Limb (tissue), 2 donors: ENCODE results near the gene CADPS.
A peak's percentile ranks its signal among the peaks of the same experiment; 100 is the strongest.

Experiments
- DNase-seq, 2 donors: peaks; one replicate each; pipeline ENCODE4 v3.0.0-alpha.2; 2016; ENCODE audit errors: extremely low spot score in 2 of 2

CADPS gene

DNA sequence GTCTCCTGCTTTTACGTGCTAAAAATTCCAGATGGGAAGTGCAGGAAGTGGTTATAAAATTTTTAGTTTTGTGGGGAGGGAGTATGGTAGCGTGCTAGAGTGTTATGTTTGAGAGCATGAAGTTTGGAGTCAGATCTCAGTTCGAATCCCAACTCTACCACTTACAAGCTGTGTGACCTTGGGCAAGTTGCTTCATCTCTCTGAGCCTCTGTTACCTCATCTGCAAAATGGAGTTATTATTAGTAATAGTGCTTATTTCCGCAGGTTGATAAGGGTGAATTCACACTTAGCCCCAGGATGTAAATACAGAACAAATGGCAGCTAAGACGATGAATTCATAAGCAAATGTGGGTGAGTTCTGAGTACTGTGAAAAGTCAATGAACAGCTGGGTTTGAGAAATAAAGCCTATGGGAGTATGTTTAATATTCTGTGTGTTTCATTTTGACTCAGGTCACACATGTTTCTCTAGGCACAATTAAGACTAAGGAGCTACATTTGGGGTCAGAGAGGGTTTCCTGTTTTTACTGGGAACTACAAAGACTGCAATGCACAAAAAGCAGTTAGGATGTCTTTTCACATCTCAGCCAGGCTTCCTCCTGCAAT, 428.8 kb downstream of the CADPS start:
- DNase-seq, result no peak

DNA sequence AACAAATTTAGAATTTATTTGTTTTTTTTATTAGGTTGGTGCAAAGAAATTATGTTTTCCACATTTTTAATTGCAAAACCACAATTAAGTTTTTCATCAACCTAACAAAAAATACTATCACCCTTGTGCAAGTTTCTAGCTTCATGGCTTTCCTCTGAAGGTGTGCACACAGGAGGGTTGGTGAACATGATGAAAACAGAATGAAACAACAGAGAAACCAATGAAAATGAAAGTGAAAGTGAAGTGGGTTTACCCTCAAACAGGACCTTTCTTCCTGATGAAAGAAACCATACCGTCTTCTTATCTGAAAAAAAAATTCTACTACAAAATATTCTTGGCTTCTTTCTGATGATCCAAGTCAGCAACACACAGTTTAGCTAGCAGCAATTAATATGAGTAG, 429.9 kb downstream of the CADPS start:
- DNase-seq, result no peak

DNA sequence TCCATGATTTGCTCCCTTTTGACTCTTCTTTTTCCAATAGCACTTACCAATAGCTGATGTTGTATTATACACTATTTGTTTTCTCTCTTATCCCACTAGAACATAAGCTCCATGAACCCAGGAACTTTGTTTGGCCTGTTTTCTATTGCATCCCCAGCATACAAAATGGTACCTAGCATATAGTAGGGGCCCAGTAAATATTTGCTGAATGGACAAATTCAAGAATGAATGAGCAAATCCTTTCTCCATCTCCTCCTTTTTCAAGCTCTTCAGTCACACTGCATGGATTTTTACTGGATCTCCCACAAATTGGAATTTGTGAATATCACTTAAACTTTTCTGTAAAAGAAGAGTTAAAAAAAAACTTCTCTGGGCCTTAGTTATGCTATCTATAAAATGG, 435.2 kb downstream of the CADPS start:
- no peak for DNase-seq

DNA sequence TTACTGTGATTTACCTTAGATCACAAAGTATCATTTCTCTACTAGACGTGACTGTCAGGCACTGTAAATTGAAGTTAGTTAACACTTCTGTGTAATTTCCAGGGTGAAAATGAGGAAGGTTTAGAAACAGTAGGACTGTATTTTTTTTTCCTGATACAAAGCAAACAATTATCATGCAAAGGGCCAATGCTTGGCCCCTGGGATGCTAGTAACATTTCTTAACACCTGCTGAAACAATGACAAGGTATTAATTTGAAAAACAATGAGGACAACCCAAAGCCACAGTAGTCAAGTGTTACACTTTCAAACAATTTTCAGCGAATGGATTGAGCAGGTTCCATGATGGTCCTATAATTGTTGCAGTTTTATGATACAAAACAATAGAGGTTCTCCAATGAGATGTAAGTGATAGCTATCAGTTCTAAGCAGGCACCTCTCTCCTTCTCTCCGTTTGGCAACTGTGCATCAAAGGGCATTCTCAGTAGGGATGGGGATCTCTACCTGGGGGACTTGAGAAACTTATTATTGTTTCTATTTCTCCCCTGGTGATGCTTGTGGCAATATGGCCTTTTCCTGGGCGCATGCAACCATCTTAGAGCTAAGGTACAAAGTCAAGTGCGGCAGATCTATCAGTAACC, 435.9 kb downstream of the CADPS start:
- DNase-seq, result no peak

DNA sequence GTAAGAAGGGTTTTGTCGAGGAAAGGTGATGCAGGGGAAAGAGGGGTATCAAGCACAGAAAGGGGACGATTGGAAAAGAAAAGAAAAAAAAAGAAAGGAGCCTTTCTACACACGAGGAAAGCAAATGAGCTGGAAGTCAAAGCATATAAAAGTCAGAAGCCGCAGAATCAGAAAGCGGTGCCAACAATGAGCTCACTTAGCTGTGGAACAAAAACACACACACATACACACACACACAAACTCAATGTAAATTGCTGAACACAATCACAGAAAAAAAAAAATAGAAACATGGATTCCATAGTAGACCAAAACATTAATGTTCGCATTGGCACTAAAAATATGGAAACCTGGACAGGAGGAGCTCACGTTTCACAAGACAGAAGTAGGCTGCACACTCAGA, 438.4 kb downstream of the CADPS start:
- no peak for DNase-seq

DNA sequence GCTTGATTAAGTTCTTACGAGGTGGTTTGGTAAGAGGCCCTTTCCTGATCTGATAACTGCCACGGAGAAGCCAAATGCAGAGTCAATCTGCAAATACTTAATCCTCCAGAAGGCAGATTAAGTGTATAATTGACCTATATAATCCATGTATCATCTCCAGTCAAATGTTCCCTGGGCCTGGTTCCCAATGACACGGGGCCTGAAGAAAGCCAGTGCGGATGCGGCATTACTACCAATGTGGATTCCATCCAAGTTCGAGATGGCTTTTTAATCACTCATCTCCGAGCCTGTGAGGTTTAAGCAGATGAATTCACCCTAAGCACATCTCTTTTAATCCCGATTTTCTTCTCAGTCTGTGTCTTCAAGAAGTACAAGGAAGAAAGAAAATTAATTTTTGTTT, 441.8 kb downstream of the CADPS start:
- no peak for DNase-seq

DNA sequence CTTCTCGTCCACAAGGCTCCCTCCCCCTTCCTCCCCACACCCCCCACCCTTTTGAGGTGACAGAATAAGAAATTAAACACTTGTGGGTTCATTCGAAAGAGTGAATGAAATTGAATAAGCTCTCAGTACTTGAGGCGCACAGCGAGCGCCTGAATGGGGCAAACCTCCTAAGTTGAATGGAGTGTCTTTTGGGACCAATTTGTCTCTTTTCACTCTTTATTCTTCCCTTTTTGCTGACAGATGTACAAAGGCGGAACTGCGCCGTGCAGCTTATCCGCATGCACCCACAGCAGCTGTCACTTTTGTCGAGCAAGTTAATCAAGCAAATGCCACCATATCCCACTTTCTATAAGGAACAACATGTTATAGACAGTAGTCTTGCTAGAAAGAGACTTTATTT, 454.0 kb downstream of the CADPS start:
- DNase-seq, result no peak

DNA sequence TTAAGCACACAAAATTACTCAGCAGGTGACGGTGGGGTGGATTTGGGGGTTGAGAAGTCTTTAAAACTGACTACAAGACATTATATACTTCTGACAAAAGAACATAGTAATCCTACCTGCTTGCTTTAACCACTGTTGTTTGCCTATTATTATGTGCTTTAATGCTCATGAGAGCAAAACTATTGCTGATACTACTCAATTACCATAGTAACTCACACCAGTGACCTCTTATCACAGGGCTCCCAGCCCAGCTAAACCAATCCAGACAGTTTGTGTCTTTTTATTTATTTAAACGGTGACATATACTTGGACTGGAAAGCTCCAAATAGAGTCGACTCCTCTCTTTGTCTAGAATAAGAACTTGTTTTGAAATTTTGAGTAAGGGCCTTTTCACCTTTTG, 459.1 kb downstream of the CADPS start:
- DNase-seq, result no peak

DNA sequence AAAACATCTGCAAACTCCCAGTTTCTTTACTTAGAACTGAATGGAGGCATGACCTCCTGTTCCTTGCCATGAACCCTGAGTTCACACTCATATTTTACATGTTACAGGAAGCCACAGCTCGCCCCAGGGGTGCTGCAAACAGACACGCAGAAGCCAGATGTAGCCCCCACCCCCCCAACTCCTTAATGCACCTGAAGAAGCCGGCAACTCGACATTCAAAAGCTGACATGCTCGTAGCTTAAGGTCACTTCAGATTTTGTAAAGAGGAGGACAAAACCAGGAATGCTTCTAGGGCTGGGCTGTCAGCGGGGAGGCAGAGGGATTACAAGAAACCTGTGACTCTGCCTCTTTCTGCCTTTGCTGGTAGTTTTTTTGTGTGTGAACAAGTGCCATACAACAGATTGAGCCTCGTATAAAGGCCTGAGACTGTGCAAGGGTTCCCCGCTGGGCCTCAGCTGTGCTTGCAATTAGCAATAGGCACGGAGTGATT, 459.9 kb downstream of the CADPS start:
- peak in 1 of 2 donors; percentile 46 for DNase-seq

DNA sequence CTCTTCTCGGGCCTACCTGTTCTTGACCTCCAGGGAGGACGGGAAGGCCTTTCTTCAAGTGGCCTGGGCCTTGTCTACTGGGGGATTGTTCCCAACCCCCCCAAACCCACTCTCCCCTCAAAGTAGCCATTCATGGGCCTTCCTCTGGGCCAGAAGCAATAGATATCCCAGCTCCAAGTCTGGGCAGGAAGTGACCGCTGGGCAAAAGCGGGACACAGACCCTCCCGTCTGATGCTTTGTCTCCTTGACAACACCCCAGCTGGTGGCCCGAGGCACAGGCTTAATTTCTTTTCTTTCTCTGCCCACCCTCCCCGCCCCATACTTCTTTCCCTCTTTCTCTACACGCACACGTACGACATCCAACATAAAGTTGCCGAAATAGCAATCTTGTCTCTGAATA, 460.4 kb downstream of the CADPS start:
- DNase-seq, result peak in 1 of 2 donors; percentile 34

DNA sequence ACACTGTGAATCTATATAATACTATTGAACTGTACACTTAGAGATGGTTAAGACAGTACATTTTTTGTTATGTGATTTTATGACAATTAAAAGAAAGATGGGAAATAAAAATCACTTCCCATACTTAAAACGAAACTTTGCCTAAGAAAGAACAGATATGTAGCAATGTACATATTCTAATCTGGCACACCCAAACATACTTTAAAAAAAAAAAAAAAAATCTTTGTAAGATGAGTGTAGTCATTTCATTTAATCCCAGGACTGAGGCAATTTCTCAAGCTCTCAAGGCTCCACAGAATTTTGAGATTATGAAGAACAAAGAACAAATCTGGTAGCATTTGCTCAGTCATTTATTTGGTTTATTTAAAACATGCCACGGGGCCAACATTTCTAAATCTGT, 461.5 kb downstream of the CADPS start:
- DNase-seq, result no peak

DNA sequence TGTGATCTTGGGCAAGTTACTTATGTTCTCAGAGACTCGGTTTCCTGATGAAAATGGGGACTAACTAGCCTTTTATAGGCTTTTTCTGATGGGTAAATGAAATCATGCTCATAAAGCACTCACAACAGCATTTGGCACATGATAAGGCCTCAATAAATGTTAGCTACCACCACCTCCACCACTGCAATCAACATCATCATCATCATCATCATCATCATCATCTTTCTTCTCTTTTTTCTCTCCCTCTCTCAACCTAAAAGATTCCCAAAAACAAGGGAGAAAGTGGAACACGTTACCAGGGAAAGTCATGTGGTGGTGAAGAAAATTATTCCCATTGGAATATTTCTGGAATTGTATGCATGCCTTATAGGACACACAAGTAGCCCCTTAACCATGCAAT, 468.3 kb downstream of the CADPS start:
- DNase-seq, result no peak

DNA sequence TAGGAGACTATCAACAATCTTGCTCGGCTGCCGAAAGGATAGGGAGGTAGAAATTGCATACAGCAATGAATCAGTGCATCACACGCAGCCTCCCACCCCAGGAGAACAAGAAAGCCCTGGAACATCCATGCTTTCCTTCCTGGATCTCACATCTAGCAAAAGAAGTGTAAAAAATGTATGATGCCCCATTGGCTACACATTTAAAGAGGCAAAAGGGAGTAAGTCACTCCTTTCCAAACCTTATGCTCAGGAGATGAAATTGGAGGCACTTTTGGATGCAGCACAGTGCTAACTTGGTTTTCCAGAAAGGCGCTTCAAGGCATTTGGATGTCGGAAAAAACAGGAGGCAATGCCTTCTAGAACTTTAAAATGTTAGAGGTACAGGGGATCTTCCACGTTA, 469.6 kb downstream of the CADPS start:
- no peak for DNase-seq

DNA sequence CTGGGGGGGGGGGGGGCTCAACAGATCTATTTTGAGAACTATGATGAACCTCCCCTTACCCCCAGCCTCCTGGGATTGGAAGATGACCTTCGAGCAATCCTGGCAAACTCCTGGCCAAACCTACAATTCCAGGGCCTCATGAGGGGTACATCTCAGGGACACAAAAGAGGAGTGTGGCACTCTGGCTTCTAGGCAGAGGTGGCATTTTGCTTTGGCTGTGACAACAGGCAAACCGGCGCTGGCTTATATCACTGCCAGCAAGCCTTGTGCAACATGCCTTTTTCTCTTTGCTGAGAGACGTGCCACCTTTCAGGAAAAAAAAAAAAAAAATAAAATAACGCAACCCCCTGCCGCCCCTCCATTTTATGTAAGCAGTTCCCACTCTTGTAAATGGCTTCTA, 470.1 kb downstream of the CADPS start:
- no peak for DNase-seq

DNA sequence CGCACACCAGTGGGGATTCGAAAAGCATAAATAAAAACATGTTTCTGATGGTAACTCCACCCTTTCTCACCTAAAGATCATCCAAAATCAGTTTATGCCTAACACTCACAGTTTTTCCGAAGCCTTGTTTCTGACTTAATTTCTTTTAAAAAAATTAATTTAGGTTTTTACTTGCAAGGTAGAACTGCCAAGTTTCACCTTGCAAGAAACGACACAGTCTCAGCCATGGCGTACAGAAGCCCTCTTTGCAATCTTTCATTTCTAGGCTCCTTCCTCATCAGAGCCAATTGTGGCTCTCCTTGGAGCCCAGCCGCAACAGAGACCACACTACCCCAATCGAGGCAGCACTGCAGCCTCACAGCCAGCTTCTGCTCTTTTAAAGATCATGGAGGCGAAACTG, 470.9 kb downstream of the CADPS start:
- DNase-seq, result no peak

DNA sequence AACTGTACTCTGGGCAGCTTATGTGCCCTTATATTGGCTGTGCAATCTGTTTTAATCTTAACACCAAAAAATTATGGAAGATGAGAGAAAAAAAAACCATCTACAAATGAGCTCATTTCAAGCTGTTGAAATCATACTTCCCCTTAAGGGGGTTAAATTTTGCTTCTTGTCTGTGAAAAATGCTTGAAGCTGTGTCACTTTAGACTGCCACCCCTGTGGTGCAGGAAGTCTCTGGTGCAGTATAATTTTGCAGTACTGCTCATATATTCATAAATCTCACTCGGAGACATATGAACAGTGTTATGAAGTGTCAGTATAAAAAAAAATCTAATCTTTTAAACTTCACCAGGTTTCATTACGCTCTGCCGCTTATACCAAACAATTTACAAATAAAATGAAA, 471.5 kb downstream of the CADPS start:
- DNase-seq, result no peak

DNA sequence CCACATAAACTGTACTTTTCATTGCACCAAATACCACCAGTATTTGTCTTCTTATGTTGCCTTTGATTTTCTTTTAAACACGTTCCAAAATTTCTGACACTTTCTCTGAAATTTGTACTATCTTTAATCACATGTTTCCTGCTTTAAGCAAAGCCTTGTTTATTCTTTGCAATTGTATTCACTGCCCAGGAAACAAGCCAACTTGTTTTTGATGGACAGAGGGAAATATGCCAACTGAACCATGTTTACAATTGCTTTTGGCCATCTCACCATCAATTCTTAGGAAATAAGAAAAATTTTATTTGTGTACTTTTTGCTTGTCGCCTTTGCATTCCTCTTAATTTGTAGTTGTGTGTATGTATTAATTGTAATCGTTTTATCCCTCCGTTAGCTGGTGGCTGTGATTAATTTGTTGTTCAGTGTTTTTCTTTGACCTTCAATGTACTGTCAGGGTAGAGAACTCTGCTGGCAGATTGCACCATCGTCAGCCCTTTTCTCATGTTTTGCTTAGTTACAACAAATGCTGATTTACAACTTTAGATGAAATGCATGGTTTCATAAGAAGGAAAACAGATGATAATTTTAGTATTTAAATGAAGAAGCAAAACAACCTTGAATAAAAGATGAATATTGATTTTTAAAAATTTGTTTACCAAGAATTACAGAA, 482.5 kb downstream of the CADPS start:
- no peak for DNase-seq

DNA sequence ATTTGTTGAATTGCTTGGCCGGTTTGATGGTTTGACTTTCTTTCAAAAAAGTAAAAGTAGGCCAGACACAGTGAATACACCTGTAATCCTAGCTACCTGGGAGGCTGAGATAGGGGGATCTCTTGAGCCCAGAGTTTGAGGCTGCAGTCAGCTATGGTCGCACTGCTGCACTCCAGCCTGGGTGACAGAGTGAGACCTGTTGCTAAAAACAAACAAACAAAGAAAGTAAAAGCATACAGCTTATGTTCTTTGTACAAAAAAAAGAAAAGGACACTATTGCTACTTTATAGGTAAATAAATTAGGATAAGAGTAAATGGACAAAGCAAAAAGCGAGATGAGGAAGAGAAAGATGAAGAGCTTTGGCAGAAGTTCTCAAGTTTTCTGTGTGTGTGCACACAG, 488.0 kb downstream of the CADPS start:
- no peak for DNase-seq

DNA sequence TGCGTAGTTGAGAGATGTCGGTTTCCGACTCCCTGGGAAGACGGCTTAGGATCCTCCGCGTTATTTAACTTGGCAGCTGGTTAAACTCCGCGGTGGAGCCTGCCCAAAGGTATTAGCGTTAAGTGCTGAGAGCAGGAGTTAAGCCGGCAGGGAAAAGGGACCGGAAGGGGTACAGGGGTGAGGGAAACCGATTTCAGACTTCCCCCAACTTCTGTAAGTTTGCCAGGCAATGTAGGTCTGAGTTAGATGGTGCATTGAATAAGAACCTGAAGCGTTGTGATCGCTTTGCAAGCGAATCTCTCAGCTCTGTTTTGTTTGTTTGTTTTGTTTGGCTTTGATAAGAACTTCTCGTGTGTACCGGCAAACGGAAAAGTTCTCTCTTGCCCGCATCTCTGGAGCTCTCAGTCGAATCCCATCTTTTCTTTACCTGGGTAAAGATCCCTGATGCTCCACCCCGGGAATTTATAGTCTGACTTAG, 495.9 kb downstream of the CADPS start:
- DNase-seq, result peak in 1 of 2 donors; percentile 53

DNA sequence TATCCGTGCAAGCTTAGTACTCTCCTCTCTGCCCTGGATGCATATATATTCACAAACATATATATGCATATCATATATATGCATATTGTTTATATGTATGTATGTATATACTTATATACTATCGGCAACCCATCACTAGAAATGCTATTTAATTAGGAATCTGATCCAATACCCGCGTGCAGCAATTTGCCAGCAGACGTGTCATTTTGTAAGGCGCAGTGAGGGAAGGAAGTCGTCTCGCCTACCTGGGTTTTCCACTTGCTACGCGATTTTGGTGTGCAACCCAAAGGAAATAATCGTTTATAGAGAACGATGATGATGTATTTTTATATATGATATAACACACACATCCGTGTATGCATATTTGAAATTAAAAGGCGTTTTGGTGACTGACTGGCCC, 496.3 kb downstream of the CADPS start:
- DNase-seq, result no peak

DNA sequence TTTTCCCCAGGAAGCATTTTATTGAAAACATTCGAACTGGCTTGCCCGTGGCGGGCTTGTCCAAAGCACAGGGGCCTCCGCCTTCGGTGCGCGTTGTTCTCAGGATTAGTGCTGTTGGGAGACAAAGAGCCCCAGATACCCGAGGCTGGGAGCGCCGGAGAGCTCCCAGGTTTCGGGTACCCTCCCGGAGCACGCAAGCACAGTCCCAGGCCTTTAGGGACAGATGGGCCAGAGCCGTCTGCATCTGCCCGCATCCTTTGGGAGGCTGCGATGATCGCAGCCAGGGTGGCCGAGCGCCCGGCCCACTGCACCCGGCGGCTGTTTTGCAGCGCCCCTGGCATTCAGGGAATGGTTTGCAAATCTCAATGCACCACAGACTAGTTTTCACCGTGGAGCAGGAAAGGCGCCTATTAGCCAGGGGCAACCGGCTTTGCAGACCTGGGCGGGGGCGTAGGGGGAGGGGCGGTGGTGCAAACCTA, 496.9 kb downstream of the CADPS start:
- DNase-seq, result peak in 1 of 2 donors; percentile 62
